HCEC 1CT (cell line): ENCODE data around the gene NFAM1.

Source experiments
- DNase-seq: peaks from one replicate; pipeline ENCODE4 v3.0.0-alpha.2; 2017

Gene NFAM1

GRCh38 chr22:42379966-42380537, 52.2 kb downstream of the NFAM1 start:
- DNase-seq = no peak

GRCh38 chr22:42376711-42377554, 55.3 kb downstream of the NFAM1 start:
- no peak for DNase-seq

DNA sequence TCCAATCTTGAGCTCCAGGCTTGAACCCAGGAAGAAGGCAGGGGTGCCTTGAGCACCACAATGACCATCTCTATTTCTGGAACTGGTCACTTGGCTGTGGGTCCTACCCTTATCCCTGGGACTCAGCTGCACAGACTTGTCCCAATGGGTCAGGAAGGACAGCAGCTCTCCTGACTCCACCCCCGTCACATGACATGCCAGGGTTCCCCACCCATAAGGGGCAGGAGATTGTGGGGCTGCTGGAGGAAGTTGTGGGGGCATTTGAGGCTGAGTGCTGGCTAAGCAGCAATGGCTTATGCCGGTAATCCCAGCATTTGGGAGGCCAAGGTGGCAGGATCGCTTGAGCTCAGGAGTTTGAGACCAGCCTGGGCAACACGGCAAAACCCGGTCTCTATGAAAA, 56.2 kb downstream of the NFAM1 start:
- no peak for DNase-seq

- no peak for DNase-seq
Observed at GRCh38 chr22:42372976-42373375, 59.2 kb downstream of the NFAM1 start.

- DNase-seq = no peak
Observed at GRCh38 chr22:42371501-42371900, 60.7 kb downstream of the NFAM1 start.

DNA sequence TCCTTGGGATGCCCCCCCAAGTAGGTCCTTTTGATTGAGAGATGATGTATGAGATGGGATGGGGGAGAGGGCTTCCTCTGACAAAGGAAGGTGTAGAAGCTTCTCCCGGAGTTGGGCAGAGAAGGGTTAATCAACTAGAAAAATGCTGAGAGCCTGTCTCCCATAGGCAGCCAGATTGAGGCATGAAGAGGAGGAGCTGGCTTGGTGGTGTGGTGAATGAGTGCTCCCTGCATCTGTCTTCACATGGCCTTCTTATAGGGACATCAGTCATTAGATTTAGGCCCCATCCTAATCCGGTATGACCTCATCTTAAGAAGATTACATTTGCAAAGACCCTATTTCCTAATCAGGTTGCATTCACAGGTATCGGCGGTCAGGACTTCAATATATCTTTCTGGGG, 61.1 kb downstream of the NFAM1 start:
- DNase-seq = no peak

- peak; percentile 78 for DNase-seq
Observed at GRCh38 chr22:42369250-42370041, 62.8 kb downstream of the NFAM1 start.

GRCh38 chr22:42368379-42369249, 63.6 kb downstream of the NFAM1 start:
- DNase-seq = no peak

DNA sequence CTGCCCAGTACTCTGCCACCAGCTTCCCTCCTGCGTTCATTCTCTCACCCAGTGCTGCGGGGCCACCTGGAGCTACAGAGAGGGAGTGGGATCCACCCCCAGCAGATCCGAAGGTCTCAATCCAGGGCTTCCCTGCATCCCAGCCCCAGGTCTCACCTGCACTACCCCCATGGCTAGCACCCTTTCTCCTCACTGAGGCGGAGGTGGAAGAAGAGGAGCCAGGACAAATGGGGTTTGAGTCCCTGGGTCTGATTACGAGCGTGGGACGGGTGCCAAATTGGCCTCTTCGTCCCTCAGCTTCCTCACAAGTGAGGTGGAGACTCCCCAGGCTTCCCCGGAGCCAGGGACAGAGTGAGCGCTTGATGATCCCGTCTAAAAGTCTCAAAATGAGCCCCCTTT, 64.2 kb downstream of the NFAM1 start:
- no peak for DNase-seq

- DNase-seq = no peak
Observed at GRCh38 chr22:42366806-42367581, 65.2 kb downstream of the NFAM1 start.

GRCh38 chr22:42365942-42366695, 66.1 kb downstream of the NFAM1 start:
- DNase-seq = no peak

DNA sequence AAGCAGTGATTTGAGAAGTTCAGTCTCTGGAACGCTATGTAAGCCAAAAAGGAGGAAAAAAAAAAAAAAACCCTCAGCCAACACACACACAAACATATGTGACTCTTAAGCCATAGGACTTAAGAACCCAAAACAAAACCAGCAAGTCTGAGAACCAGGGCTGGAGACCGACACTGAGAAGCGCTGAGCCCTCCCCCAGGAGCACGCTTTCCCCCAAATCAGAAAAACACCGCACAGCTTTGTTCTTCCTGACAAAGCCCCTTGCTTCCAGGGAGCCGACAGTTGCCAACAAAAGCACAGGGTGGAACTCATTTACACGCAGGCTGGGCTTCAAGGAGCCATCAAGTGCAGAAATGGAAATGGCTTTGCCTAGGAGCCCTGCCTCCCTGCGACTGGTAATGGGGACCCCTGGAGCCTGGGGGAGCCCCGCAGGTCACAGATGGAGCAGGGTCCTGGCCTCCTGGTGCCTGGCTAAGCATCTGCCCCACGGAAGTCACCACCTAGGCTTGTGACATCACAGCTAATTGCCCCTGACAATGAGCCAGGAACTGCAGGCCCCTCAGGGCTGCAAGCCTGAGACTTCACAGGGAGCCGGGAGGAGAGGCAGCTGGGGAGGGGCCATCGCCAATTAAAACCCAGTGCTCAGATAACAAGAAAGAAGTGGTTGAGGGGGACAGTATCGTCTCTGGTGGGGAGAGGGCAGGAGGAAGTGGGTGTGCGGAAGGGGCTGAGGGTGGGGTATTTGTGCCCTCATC, 66.9 kb downstream of the NFAM1 start:
- DNase-seq = no peak

- DNase-seq = no peak
Observed at GRCh38 chr22:42364604-42365110, 67.5 kb downstream of the NFAM1 start.

GRCh38 chr22:42363892-42364291, 68.3 kb downstream of the NFAM1 start:
- no peak for DNase-seq

DNA sequence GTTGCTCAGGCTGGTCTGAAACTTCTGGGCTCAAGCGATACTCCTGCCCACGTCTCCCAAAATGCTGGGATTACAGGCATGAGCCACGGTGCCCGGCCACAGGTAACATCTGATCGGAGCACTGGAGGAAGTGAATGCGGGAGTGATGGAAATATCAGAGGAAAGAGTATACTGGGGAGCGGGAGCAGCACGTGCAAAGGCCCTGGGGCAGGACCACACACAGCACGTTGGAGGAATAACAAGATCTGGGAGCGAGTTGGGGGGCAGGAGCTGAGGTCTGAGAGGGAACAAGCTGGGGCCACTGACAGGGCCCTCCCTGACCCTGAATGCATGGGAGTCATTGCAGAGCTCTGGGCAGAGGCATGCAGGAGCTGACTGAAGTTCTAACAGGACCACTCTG, 70.7 kb downstream of the NFAM1 start:
- no peak for DNase-seq

GRCh38 chr22:42360348-42360747, 71.9 kb downstream of the NFAM1 start:
- no peak for DNase-seq

GRCh38 chr22:42358643-42359558, 73.3 kb downstream of the NFAM1 start:
- no peak for DNase-seq

DNA sequence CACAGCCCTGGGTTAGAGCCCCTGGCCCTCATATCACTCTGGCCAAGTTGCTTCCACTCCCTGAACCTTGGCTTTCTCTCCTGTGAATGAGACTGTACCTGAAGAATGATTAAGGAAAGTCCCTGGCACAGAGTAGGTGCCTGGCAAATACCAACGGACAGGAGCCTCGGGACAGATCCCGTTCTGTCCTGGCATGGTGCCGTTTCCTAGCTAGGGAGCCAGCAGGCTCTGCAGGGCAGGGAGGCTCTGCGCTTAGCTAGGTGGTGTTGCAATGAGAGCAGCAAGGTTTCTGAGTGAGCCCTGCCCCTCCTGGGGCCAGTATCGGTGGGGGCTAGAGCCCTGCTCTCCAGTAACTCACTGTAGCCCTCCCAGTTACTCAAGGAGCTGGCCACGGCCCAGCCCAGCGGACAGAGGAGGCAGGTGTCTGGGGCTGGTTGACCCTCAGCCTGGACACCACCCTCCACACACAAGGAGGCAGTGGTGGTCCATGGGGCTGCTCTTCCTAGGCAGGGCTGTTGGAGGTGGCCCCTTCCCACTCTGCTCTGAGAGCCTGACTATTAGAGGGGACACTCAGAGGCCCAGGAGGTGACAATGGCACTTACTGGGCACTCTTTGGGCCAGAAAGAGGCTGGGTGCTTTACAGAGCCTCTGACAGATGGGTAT, 74.4 kb downstream of the NFAM1 start:
- DNase-seq = no peak

- no peak for DNase-seq
Observed at GRCh38 chr22:42357221-42357620, 75.0 kb downstream of the NFAM1 start.
